Stimulated activated CD4-positive, alpha-beta T cell treated with anti-CD3 and anti-CD28 coated beads, Interleukin-2, amount 100 ng/mL, for 24 hours (primary cell): ENCODE results near the gene KRTAP2-3.

ENCODE experiments used
- DNase-seq, 2 donors: peaks; one replicate each; pipeline ENCODE4 v3.0.0-alpha.2; 2020

Gene KRTAP2-3

DNA sequence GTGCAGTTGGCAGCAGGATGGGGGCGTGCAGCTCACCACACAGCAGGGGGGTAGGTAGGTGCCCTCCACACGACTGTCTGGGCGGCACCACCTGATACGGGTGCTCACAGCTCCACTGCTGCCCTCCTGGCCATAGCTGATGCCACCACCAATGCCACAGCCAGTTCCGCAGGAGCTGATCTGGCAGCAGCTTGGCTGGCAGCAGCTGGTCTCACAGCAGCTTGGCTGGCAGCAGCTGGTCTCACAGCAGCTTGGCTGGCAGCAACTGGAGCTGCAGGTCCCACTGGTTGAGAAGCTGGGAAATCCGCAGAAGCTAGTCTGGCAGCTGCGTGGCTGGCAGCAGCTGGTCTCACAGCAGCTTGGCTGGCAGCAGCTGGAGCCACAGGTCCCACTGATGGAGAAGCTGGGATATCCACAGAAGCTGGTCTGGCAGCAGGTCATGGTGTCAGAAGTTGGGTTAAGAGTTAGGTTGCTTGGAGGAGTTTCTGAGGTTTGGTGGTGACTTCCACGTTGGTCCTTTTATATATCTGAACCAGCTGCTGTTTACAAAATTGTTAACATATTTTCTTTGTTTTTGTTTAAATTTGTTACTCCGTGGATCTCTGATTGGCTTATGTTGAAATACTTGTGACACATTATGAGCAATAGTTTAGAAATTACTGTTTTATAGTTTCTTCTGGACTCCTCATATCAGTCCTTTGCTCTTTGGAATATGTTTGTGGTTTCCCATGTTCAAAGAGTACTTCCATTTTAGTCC lies 33.0 kb downstream of the KRTAP2-3 start, which contains the start of gene KRTAP1-5:
Gene KRTAP1-5 (minus strand): TSS at position 494 of the 757 bp plus-strand sequence. CDS start 53 bp downstream, at position 441.
- DNase-seq = no peak

- no peak for DNase-seq
These were observed 35.2 kb downstream of the KRTAP2-3 start for GRCh38 chr17:41024697-41025096.

- DNase-seq = no peak
These were observed 39.6 kb downstream of the KRTAP2-3 start for GRCh38 chr17:41020336-41020735.

GRCh38 chr17:41019415-41019814 lies 40.5 kb downstream of the KRTAP2-3 start:
- DNase-seq = no peak

DNA sequence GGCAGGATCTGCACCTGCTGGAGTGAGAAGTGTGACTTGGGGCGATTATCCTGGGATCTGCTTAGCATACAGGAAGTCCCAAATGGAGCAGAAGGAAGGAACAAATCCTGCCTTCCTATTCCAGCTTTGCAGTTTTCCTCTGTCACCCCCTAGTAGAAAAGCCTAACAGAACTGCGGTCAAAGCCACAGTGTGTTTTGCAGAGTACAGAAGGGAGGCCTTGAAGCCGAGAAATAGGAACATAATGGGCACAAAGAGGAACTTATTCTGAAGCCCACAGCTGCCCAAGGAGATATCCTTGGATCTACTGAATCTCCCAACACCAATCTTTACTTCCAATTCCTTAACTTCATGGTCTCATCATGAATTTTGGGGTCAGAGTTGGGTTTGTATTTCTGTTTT lies 41.4 kb downstream of the KRTAP2-3 start:
- DNase-seq = no peak

- no peak for DNase-seq
These were observed 43.2 kb downstream of the KRTAP2-3 start for GRCh38 chr17:41016578-41017215.

- DNase-seq = no peak
These were observed 44.5 kb downstream of the KRTAP2-3 start for GRCh38 chr17:41015454-41015853.

GRCh38 chr17:41013606-41014005 lies 46.3 kb downstream of the KRTAP2-3 start:
- DNase-seq = no peak

DNA sequence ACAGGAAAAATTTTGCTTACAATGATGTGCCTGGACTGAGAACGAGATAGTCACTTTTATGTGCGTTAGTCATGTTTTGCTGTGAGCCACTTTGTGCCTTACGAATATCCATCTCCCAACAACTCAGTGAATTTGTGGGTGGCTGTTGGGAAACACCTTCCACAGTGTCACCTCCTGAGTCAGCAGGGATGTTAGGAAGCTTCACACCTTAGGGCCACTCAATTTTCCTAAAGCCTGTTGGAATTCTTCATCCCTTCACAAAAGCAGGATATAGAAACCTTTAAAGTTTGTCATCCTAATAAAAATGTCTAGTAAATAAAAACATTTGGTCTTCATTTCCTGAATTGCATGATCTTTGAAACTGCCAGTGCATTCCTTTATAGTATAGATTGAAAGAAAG lies 46.7 kb downstream of the KRTAP2-3 start:
- DNase-seq = no peak

DNA sequence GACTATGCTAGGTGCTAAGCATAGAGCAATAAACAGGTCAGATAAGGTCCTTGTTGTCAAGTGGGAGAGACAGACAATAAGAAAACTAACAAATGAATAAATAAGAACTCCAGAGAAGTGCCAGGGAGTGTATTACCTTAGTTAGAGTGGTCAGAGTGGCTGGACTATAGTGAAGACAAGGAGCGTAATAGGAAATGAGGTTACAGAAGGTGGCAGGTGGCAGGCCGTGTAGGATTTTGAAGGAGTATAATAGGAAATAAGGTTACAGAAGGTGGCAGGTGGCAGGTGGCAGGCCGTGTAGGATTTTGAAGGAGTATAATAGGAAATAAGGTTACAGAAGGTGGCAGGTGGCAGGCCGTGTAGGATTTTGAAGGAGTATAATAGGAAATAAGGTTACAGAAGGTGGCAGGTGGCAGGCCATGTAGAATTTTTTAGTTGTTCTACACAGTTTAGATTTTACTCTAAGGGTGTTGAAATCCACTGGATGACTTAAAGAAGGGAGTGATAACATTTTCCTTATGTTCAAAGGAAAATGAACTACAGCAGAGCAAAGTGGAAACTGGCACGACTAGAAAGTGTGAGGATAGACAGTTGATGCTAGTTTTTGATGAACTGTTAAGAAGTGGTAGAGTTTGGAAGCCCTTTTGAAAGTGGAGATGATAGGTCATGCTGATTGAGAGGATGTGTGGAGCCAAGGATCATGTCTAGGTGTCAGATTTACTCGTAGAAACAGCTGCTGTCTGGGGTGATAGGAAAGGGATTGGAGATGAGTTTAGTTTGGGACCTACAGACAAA lies 47.4 kb downstream of the KRTAP2-3 start:
- no peak for DNase-seq

GRCh38 chr17:41010441-41010840 lies 49.5 kb downstream of the KRTAP2-3 start:
- DNase-seq = no peak

DNA sequence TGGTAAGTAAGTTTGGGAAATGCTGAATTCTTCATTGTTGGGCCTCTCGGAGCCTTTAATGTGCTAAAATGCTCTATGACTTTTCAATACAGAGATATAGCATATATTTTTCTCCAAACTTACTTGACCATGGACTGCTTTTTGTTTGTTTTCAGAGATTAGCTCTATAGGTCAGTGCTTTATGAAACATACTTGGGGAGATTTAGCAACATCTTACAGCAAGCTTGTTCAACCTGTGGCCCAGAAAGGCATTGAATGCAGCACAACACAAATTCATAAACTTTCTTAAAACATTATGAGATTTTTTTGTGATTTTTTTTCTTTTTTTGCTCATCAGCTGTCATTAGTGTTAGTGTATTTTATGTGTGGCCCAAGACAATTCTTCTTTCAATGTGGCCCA lies 50.0 kb downstream of the KRTAP2-3 start:
- no peak for DNase-seq

DNA sequence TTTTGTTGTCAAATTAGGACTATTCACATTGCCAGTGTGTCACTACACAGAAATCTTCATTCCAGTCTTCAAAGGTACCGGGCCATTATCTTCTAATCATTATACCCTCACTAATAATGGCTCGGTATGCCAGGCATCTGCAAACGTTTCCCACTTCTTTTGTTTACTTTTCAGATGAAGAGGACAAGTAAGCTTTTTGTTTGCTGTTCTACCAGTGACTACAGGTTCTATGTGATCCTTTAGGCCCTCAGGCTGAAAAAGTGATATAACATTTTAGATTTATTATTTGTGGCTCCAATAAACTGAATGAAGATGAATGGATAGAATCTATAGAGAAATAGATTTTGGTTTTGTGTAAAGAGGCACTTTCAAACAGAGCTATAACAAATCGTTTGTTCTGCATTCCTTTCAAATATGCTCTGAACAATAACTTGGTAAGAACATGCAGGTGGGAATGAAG lies 50.6 kb downstream of the KRTAP2-3 start:
- no peak for DNase-seq
